Activated CD4-positive, alpha-beta memory T cell treated with anti-CD3 and anti-CD28 coated beads, Interleukin-2, amount 10 ng/mL, durations not matched to agents 7 days and 5 days (primary cell): ENCODE results near the gene HES5. TPM values are rescaled to one million over a fixed set of nuclear protein-coding genes. Genes with fewer than 3 reads are reported as not detected.
A peak's percentile ranks its signal among the peaks of the same experiment; 100 is the strongest.
"Not testable (repeated sequence)": the region's sequence is repeated elsewhere in the genome, so short reads cannot be mapped to it uniquely, and the experiment has no call there.

Experiments
- CTCF ChIA-PET: fragments of 350-600 bp; sonication (Branson Sonifier 250); formaldehyde crosslinking; loops from one replicate; lab custom pipeline; 2021; ENCODE audit warnings: antibody characterized with exemption, inconsistent platforms; lab: Charles Lee
- POLR2A ChIA-PET: fragments of 350-600 bp; sonication (Branson Sonifier 250); formaldehyde crosslinking; loops from one replicate; lab custom pipeline; 2021; ENCODE audit warnings: antibody characterized with exemption; lab: Charles Lee
- DNase-seq: peaks from one replicate; pipeline ENCODE4 v3.0.0-alpha.2; 2020
- H3K27ac Mint-ChIP-seq: one replicate; pipeline ENCODE4 v1.8.0; 2021; ENCODE audit warnings: mild to moderate bottlenecking, mixed read lengths
- H3K27me3 Mint-ChIP-seq: one replicate; pipeline ENCODE4 v1.8.0; 2021; ENCODE audit warnings: mixed read lengths
- H3K36me3 Mint-ChIP-seq: one replicate; pipeline ENCODE4 v1.8.0; 2021; ENCODE audit warnings: low read depth, mixed read lengths
- H3K4me1 Mint-ChIP-seq: one replicate; pipeline ENCODE4 v1.8.0; 2021; ENCODE audit warnings: mixed read lengths
- H3K4me3 Mint-ChIP-seq: one replicate; pipeline ENCODE4 v1.8.0; 2021; ENCODE audit warnings: mild to moderate bottlenecking, mixed read lengths
- H3K9me3 Mint-ChIP-seq: one replicate; pipeline ENCODE4 v1.8.0; 2021; ENCODE audit warnings: mixed read lengths
- total RNA-seq, 2 experiments: library from RNA; stranded (reverse); gene quantifications; one replicate each; pipeline ENCODE4 v1.2.3, GENCODE V29; 2021

HES5 gene
- total RNA-seq, 2 experiments from 2014 or later: not detected

- H3K4me3 Mint-ChIP-seq, CTCF ChIA-PET, DNase-seq, H3K9me3 Mint-ChIP-seq, POLR2A ChIA-PET, H3K27me3 Mint-ChIP-seq: not testable (repeated sequence)
- Mint-ChIP-seq H3K4me1 (peaks cover 51% of the 10 kb centered on the region), H3K27ac (peak overlapping the region; percentile 61), H3K36me3 (peaks cover 15% of the 10 kb centered on the region)
Measured at GRCh38 chr1:2551544-2551943, 21.5 kb upstream of the HES5 start.

- H3K4me3 Mint-ChIP-seq, H3K36me3 Mint-ChIP-seq, H3K9me3 Mint-ChIP-seq, H3K27me3 Mint-ChIP-seq, DNase-seq, CTCF ChIA-PET: not testable (repeated sequence)
- POLR2A ChIA-PET: interaction anchor here (6.3 to 12.2 kb wide), 2 partner anchors 21 to 35 kb away, joined by 113 to 228 read pairs; partner anchors contain the start of genes HES5, PANK4 and PRXL2B
- peaks cover 44% of the 10 kb centered on the region for H3K4me1 Mint-ChIP-seq
- peak overlapping the region; percentile 74 for H3K27ac Mint-ChIP-seq
Measured at GRCh38 chr1:2550309-2550861, 20.3 kb upstream of the HES5 start.

GRCh38 chr1:2549367-2550029 lies 19.4 kb upstream of the HES5 start:
- ChIA-PET CTCF (interaction anchor here (1.4 to 4.6 kb wide), 3 partner anchors 12 to 134 kb away, joined by 7 to 81 read pairs (median 41); partner anchors contain the start of gene PANK4), POLR2A (interaction anchor here (1.2 to 12.2 kb wide), 7 partner anchors 20 to 133 kb away, joined by 3 to 228 read pairs (median 13); partner anchors contain the start of genes HES5, PANK4 and PRXL2B)
- H3K9me3 Mint-ChIP-seq, H3K36me3 Mint-ChIP-seq, DNase-seq, H3K27me3 Mint-ChIP-seq: not testable (repeated sequence)
- peak overlapping the region; percentile 99 for H3K27ac Mint-ChIP-seq
- peaks cover 36% of the 10 kb centered on the region for H3K4me1 Mint-ChIP-seq
- peak overlapping the region; percentile 94 for H3K4me3 Mint-ChIP-seq

- peak; percentile 89 for DNase-seq
- peaks cover 26% of the 10 kb centered on the region for H3K4me1 Mint-ChIP-seq
- no peaks in the 10 kb centered on the region for H3K9me3 Mint-ChIP-seq
- ChIA-PET CTCF (interaction anchor here (0.6 to 4.6 kb wide), 16 partner anchors 8 to 353 kb away, joined by 3 to 81 read pairs (median 6); partner anchors contain the start of genes FAAP20, MORN1, PANK4 and PEX10), POLR2A (interaction anchor here (1.0 to 12.2 kb wide), 18 partner anchors 8 to 415 kb away, joined by 3 to 228 read pairs (median 11); partner anchors contain the start of genes FAAP20, HES5, MORN1 and PANK4)
- H3K4me3 Mint-ChIP-seq: peak overlapping the region; percentile 94
- H3K36me3 Mint-ChIP-seq: no peaks in the 10 kb centered on the region
- H3K27ac Mint-ChIP-seq: peak overlapping the region; percentile 99
- H3K27me3 Mint-ChIP-seq: no peaks in the 10 kb centered on the region
Measured at GRCh38 chr1:2548068-2548589, 18.1 kb upstream of the HES5 start.

- Mint-ChIP-seq H3K4me1 (peaks cover 26% of the 10 kb centered on the region), H3K27ac (peak overlapping the region; percentile 99), H3K36me3 (no peaks in the 10 kb centered on the region), H3K9me3 (no peaks in the 10 kb centered on the region), H3K4me3 (peak overlapping the region; percentile 94), H3K27me3 (no peaks in the 10 kb centered on the region)
- DNase-seq: peak; percentile 71
- CTCF ChIA-PET: interaction anchor here (0.9 to 4.6 kb wide), 12 partner anchors 9 to 352 kb away, joined by 3 to 81 read pairs (median 10); partner anchors contain the start of genes FAAP20, PANK4, PEX10 and PRXL2B
- POLR2A ChIA-PET: interaction anchor here (0.8 to 12.2 kb wide), 17 partner anchors 8 to 414 kb away, joined by 3 to 228 read pairs (median 13); partner anchors contain the start of genes FAAP20, HES5, PANK4 and PEX10
Measured at GRCh38 chr1:2547210-2548067, 17.4 kb upstream of the HES5 start.

GRCh38 chr1:2546515-2547209 lies 16.6 kb upstream of the HES5 start:
- no peaks in the 10 kb centered on the region for H3K36me3 Mint-ChIP-seq
- peak overlapping the region; percentile 94 for H3K4me3 Mint-ChIP-seq
- peaks cover 28% of the 10 kb centered on the region for H3K4me1 Mint-ChIP-seq
- H3K27me3 Mint-ChIP-seq: peaks cover 5% of the 10 kb centered on the region
- H3K9me3 Mint-ChIP-seq: no peaks in the 10 kb centered on the region
- ChIA-PET POLR2A (interaction anchor here (0.7 to 12.2 kb wide), 19 partner anchors 9 to 413 kb away, joined by 3 to 228 read pairs (median 12); partner anchors contain the start of genes FAAP20, HES5, PANK4 and PEX10), CTCF (interaction anchor here (0.9 to 4.6 kb wide), 11 partner anchors 10 to 352 kb away, joined by 3 to 81 read pairs (median 15); partner anchors contain the start of genes FAAP20, PANK4, PEX10 and PRXL2B)
- DNase-seq: peak; percentile 94
- H3K27ac Mint-ChIP-seq: peak overlapping the region; percentile 99

GRCh38 chr1:2545754-2546514 lies 15.9 kb upstream of the HES5 start:
- peaks cover 9% of the 10 kb centered on the region for H3K27me3 Mint-ChIP-seq
- H3K27ac Mint-ChIP-seq: peak overlapping the region; percentile 99
- ChIA-PET POLR2A (interaction anchor here (0.7 to 12.2 kb wide), 16 partner anchors 8 to 350 kb away, joined by 3 to 228 read pairs (median 12); partner anchors contain the start of genes FAAP20, HES5, PANK4 and PEX10), CTCF (interaction anchor here (1.3 to 4.6 kb wide), 7 partner anchors 10 to 351 kb away, joined by 3 to 81 read pairs (median 15); partner anchors contain the start of genes FAAP20, PANK4 and TNFRSF14)
- no peaks in the 10 kb centered on the region for H3K9me3 Mint-ChIP-seq
- H3K36me3 Mint-ChIP-seq: no peaks in the 10 kb centered on the region
- peak overlapping the region; percentile 94 for H3K4me3 Mint-ChIP-seq
- DNase-seq: peak; percentile 94
- H3K4me1 Mint-ChIP-seq: peaks cover 22% of the 10 kb centered on the region

GRCh38 chr1:2544875-2545640 lies 15.0 kb upstream of the HES5 start:
- ChIA-PET POLR2A (interaction anchor here (0.8 to 12.2 kb wide), 10 partner anchors 11 to 132 kb away, joined by 3 to 228 read pairs (median 19); partner anchors contain the start of genes HES5, PANK4, PEX10 and PRXL2B), CTCF (interaction anchor here (1.3 to 4.6 kb wide), 5 partner anchors 11 to 129 kb away, joined by 3 to 81 read pairs (median 18); partner anchors contain the start of genes PANK4 and TNFRSF14)
- H3K36me3 Mint-ChIP-seq: no peaks in the 10 kb centered on the region
- DNase-seq: no peak
- H3K4me3 Mint-ChIP-seq: no peak overlapping the region
- peaks cover 9% of the 10 kb centered on the region for H3K27me3 Mint-ChIP-seq
- H3K27ac Mint-ChIP-seq: no peak overlapping the region
- no peaks in the 10 kb centered on the region for H3K9me3 Mint-ChIP-seq
- H3K4me1 Mint-ChIP-seq: peaks cover 20% of the 10 kb centered on the region

GRCh38 chr1:2544093-2544874 lies 14.2 kb upstream of the HES5 start:
- CTCF ChIA-PET: interaction anchor here (2.2 kb wide), 1 partner anchor 129 kb away, joined by 10 read pairs; no protein-coding TSS in a partner anchor
- Mint-ChIP-seq H3K4me1 (peaks cover 15% of the 10 kb centered on the region), H3K4me3 (no peak overlapping the region), H3K27me3 (peaks cover 9% of the 10 kb centered on the region), H3K36me3 (no peaks in the 10 kb centered on the region), H3K9me3 (no peaks in the 10 kb centered on the region), H3K27ac (no peak overlapping the region)
- no peak for DNase-seq
- POLR2A ChIA-PET: interaction anchor here (1.3 to 12.2 kb wide), 3 partner anchors 12 to 41 kb away, joined by 6 to 228 read pairs (median 113); partner anchors contain the start of genes HES5, PANK4, PRXL2B and TNFRSF14
